Measurements from ENCODE around the gene SHLD1.

GRCh38 chr20:5770987-5771318 is 20.8 kb downstream of the SHLD1 start:
- TF ChIP-seq, protein P1, sequence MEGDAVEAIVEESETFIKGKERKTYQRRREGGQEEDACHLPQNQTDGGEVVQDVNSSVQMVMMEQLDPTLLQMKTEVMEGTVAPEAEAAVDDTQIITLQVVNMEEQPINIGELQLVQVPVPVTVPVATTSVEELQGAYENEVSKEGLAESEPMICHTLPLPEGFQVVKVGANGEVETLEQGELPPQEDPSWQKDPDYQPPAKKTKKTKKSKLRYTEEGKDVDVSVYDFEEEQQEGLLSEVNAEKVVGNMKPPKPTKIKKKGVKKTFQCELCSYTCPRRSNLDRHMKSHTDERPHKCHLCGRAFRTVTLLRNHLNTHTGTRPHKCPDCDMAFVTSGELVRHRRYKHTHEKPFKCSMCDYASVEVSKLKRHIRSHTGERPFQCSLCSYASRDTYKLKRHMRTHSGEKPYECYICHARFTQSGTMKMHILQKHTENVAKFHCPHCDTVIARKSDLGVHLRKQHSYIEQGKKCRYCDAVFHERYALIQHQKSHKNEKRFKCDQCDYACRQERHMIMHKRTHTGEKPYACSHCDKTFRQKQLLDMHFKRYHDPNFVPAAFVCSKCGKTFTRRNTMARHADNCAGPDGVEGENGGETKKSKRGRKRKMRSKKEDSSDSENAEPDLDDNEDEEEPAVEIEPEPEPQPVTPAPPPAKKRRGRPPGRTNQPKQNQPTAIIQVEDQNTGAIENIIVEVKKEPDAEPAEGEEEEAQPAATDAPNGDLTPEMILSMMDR (conservative IDR thresholded peaks at IDR 0.05 in 1 of 2, IDR thresholded peaks at IDR 0.05 in 1 of 2; ENCODE audit: low read depth in 1 of 2, low read length in 2 of 2): no peak
- TF ChIP-seq EZH2 (IDR thresholded peaks at IDR 0.05; ENCODE audit: low read length, missing control alignments): no peak
